K562 (cell line): ENCODE results near the gene NOTO. TPM values are rescaled to one million over a fixed set of nuclear protein-coding genes. Genes with fewer than 3 reads are reported as not detected.
A peak's percentile ranks its signal among the peaks of the same experiment; 100 is the strongest.

Source experiments
- ATAC-seq: fragments of 200-7000 bp; cut with Tn5 transposase; 3 replicates; pipeline ENCODE4 v1.9.1; 2020; ENCODE audit warnings: moderate library complexity
- BruUV-seq: library from RNA; stranded (reverse); fragments of 400-500 nt; replicated peaks from 2 replicates; lab custom pipeline; 2021; lab: Mats Ljungman, UMichigan
- CTCF ChIA-PET: fragments of 300-600 bp; formaldehyde crosslinking; extraction: SDS; loops from one replicate; lab custom pipeline; 2021; ENCODE audit warnings: low intra/inter-chr PET ratio; lab: Yijun Ruan, JAX
- POLR2A ChIA-PET: fragments of 300-600, 350-650 bp; sonication (Branson Sonifier 250); formaldehyde crosslinking; extraction: SDS; loops from one replicate; lab custom pipeline; 2021; ENCODE audit warnings: antibody characterized with exemption, inconsistent platforms; lab: Yijun Ruan, JAX
- DNase-seq, 4 experiments: peaks; one replicate each; pipeline versions ENCODE4 v3.0.0 to v3.0.0-alpha.2; 2011 to 2018; ENCODE audit warnings: low spot score in 3 of 4, mixed read lengths in 3 of 4; ENCODE audit errors: extremely low read depth in 1 of 4
- FAIRE-seq: peaks from 2 replicates; lab custom pipeline; 2011; peaks lifted over from hg19 to GRCh38; lab: Jason Lieb, UNC
- H2AFZ ChIP-seq: 2 replicates; pipeline ENCODE4 v1.6.0; 2011; ENCODE audit warnings: low read depth, low read length, control low read depth, inconsistent platforms
- H3K27ac ChIP-seq: fragments of 200-600 bp; 3 replicates; pipeline ENCODE4 v1.8.0; 2011; ENCODE audit warnings: low read depth, mild to moderate bottlenecking, control low read depth, inconsistent platforms, low read length, moderate library complexity, mixed read lengths; ENCODE audit errors: extremely low read depth
- H3K27me3 ChIP-seq, 2 experiments: fragments of 300-600 bp in 1 of 2; 2 replicates in 1 of 2; 3 replicates in 1 of 2; pipeline versions ENCODE4 v1.6.0 to v1.8.0; 2011; ENCODE audit warnings: inconsistent platforms in 2 of 2, low read length in 2 of 2, mild to moderate bottlenecking in 1 of 2, mixed read lengths in 1 of 2, moderate library complexity in 1 of 2; ENCODE audit not compliant: control insufficient read depth in 2 of 2, insufficient read depth in 2 of 2
- H3K36me3 ChIP-seq: fragments of 300-600 bp; 3 replicates; pipeline ENCODE4 v1.8.0; 2011; ENCODE audit warnings: mild to moderate bottlenecking, low read length, inconsistent platforms; ENCODE audit not compliant: control insufficient read depth, insufficient read depth
- H3K4me1 ChIP-seq, 2 experiments: fragments of 200-600 bp in 1 of 2; replicated peaks in 1 of 2; 2 replicates in 1 of 2; 3 replicates in 1 of 2; pipeline versions ENCODE4 v1.5.1 to v1.8.0; 2011; ENCODE audit warnings: inconsistent platforms in 2 of 2, low read length in 2 of 2, mild to moderate bottlenecking in 1 of 2, mixed read lengths in 1 of 2, moderate library complexity in 1 of 2; ENCODE audit not compliant: control insufficient read depth in 2 of 2, insufficient read depth in 2 of 2
- H3K4me2 ChIP-seq: 2 replicates; pipeline ENCODE4 v1.6.1; 2011; ENCODE audit warnings: low read length, control low read depth, inconsistent platforms, mixed read lengths; ENCODE audit not compliant: insufficient read depth
- H3K4me3 ChIP-seq: fragments of 200-600 bp; sonication (generic), shearing (Covaris generic); 2 replicates; pipeline ENCODE4 v1.5.1; 2016; ENCODE audit warnings: control low read depth, inconsistent platforms
- H3K79me2 ChIP-seq: fragments of 200-600 bp; 3 replicates; pipeline ENCODE4 v1.8.0; 2011; ENCODE audit warnings: low read length, inconsistent platforms; ENCODE audit not compliant: control insufficient read depth, insufficient read depth
- H3K9ac ChIP-seq, 2 experiments: 2 replicates each; pipeline versions ENCODE4 v1.6.0 to v1.6.1; 2011; ENCODE audit warnings: low read depth in 2 of 2, low read length in 2 of 2, control low read depth in 1 of 2, inconsistent platforms in 1 of 2, mild to moderate bottlenecking in 1 of 2, mixed read lengths in 1 of 2; ENCODE audit not compliant: insufficient read depth in 1 of 2
- H3K9me1 ChIP-seq: one replicate; pipeline ENCODE4 v1.6.0; 2011; ENCODE audit warnings: inconsistent platforms, mild to moderate bottlenecking, low read length, moderate library complexity; ENCODE audit not compliant: control insufficient read depth, insufficient read depth
- H3K9me3 ChIP-seq: replicated peaks from 2 replicates; pipeline ENCODE4 v1.5.1; 2011; ENCODE audit warnings: low read depth, low read length, inconsistent platforms; ENCODE audit not compliant: control insufficient read depth, insufficient read depth
- H4K20me1 ChIP-seq: replicated peaks from 2 replicates; pipeline ENCODE4 v1.6.1; 2011; ENCODE audit warnings: low read length, inconsistent platforms, mixed read lengths; ENCODE audit not compliant: control insufficient read depth, insufficient read depth
- E2F3 ChIP-seq: fragments of 250-450 bp; sonication (Bioruptor Pico); IDR thresholded peaks from 2 replicates; pipeline ENCODE4 v1.4.0; 2020; ENCODE audit warnings: mild to moderate bottlenecking
- HDAC2 ChIP-seq: fragments of 450-650 bp; IDR thresholded peaks from 2 replicates; pipeline ENCODE4 v1.6.1; 2016; ENCODE audit warnings: mild to moderate bottlenecking
- HNRNPK ChIP-seq: fragments of 200-400 bp; formaldehyde crosslinking; IDR thresholded peaks from one replicate; pipeline ENCODE4 v1.6.1; 2018; ENCODE audit warnings: mild to moderate bottlenecking, low read depth, low read length; ENCODE audit not compliant: poor library complexity, severe bottlenecking
- MAZ ChIP-seq, 2 experiments: fragments of 450-650 bp in 1 of 2; sonication (generic) in 1 of 2; formaldehyde crosslinking; IDR thresholded peaks in 1 of 2; conservative IDR thresholded peaks in 1 of 2; 2 replicates each; pipeline versions ENCODE4 v1.4.0 to v1.5.0; 2020; ENCODE audit warnings: mild to moderate bottlenecking in 1 of 2, missing genetic modification reagents in 1 of 2
- NFATC3 ChIP-seq: fragments of 450-650 bp; IDR thresholded peaks from 2 replicates; pipeline ENCODE4 v1.6.1; 2017; ENCODE audit warnings: mild to moderate bottlenecking
- PKNOX1 ChIP-seq: fragments of 450-650 bp; IDR thresholded peaks from 2 replicates; pipeline ENCODE4 v1.6.1; 2016
- SUPT5H ChIP-seq: fragments of 450-650 bp; IDR thresholded peaks from 2 replicates; pipeline ENCODE4 v1.6.1; 2016
- ZNF507 ChIP-seq: conservative IDR thresholded peaks from 2 replicates; pipeline ENCODE4 v1.6.1; 2017; ENCODE audit warnings: missing genetic modification characterization, missing compliant biosample characterization
- WGBS: fragments of 100-300 bp; shearing (Covaris generic); methylation state at CpG from one replicate; pipeline ENCODE4 v1.1.6; 2016; ENCODE audit warnings: low coverage, mixed read lengths; ENCODE audit not compliant: insufficient coverage; ENCODE audit errors: missing lambda C conversion rate; 5-methylcytosine and 5-hydroxymethylcytosine counted together
- in situ Hi-C: fragments of 300-500 bp; cut with MboI; formaldehyde crosslinking; loops from 4 replicates; pipeline ENCODE4 v1.15.0; 2018; ENCODE audit warnings: inconsistent platforms, mixed read lengths
- intact Hi-C: fragments of 100-400 bp; cut with micrococcal nuclease; formaldehyde crosslinking; loops from 2 replicates; pipeline ENCODE4 v1.14.2; 2022
- polyA plus RNA-seq, 8 experiments: library from polyadenylated mRNA; depleted of rRNA in 4 of 8; stranded (reverse) in 5 of 8; unstranded in 3 of 8; fragments of >200 nt; fragmentation: Nextera tagmentation in 2 of 8; fragmentation: Illumina TruSeq in 1 of 8; extraction: Ambion mirVana in 2 of 8; extraction: Trizol in 1 of 8; gene quantifications; 2 replicates each; pipeline versions ENCODE4 v1.2.1 to v1.2.3, GENCODE V29; 2011 to 2014; ENCODE audit warnings: inconsistent platforms in 1 of 8, missing spikeins in 1 of 8
- total RNA-seq, 7 experiments: library from RNA; depleted of rRNA in 6 of 7; stranded (reverse); fragments of >200 nt in 6 of 7; fragmentation: Illumina TruSeq in 2 of 7; extraction: Trizol in 2 of 7; gene quantifications; 2 replicates each; pipeline versions ENCODE4 v1.2.1 to v1.2.3, GENCODE V29; 2011 to 2021; ENCODE audit warnings: low replicate concordance in 1 of 7

The NOTO gene
- total and polyA plus RNA-seq, 9 of the 15 experiments (the other 6 are each of a cell fraction or from before 2014, with no cell fraction given): not detected

GRCh38 chr2:73235315-73236028 lies 33.1 kb downstream of the NOTO start:
- no peak for FAIRE-seq
- Histone ChIP-seq H3K27ac (peak overlapping the region; percentile 87; the same call in 2 of the 3 replicates), H2AFZ (no peak overlapping the region), H3K9me3 (no peaks in the 10 kb centered on the region), H3K9me1 (peaks cover 11% of the 10 kb centered on the region), H3K4me3 (peak overlapping the region; percentile 95), H3K36me3 (peaks cover 53% of the 10 kb centered on the region), H3K9ac (peak overlapping the region; percentile 94 to 95), H3K4me2 (peak overlapping the region; percentile 98), H3K79me2 (peaks cover 79% of the 10 kb centered on the region), H4K20me1 (peaks cover 45% of the 10 kb centered on the region), H3K27me3 (no peaks in the 10 kb centered on the region), H3K4me1 (peaks cover 16 to 19% of the 10 kb centered on the region in 2 experiments; a peak in 3 of 5 replicates)
- intact Hi-C loops: no loop called here
- BruUV-seq: no TSS peak
- TF ChIP-seq PKNOX1 (0 out of 2 replicates have a peak, but pooled peaks have one; percentile 7), E2F3 (CRISPR knock-in tag) (no peak)
- ATAC-seq: no peak
- 6% methylated on average over 11 of the region's 11 CpGs for WGBS
- DNase-seq: no peak
- in situ Hi-C loops: no loop called here
- ChIA-PET CTCF (no interaction called here), POLR2A (interaction anchor here (0.6 to 6.3 kb wide), 11 partner anchors 9 to 606 kb away, joined by 3 to 43 read pairs (median 6); no protein-coding TSS in a partner anchor)

- intact Hi-C loops (no loop called here), in situ Hi-C loops (no loop called here)
- H2AFZ ChIP-seq: no peak overlapping the region
- peaks cover 15 to 16% of the 10 kb centered on the region in 2 experiments; a peak in 3 of 5 replicates for H3K4me1 ChIP-seq
- no peak for ATAC-seq
- no peak overlapping the region for H3K9ac ChIP-seq
- TF ChIP-seq SUPT5H: no peak
- TF ChIP-seq NFATC3: no peak
- TF ChIP-seq ZNF507 (tag): no peak
- TF ChIP-seq HNRNPK: no peak
- TF ChIP-seq MAZ (CRISPR knock-in tag; conservative IDR thresholded peaks at IDR 0.05 in 1 of 2, IDR thresholded peaks at IDR 0.05 in 1 of 2): no peak
- TF ChIP-seq HDAC2: no peak
- no TSS peak for BruUV-seq
- peaks cover 11% of the 10 kb centered on the region for H3K9me1 ChIP-seq
- 53% methylated on average over 1 of the region's 1 CpG for WGBS
- DNase-seq: no peak
- CTCF ChIA-PET: no interaction called here
- peaks cover 45% of the 10 kb centered on the region for H4K20me1 ChIP-seq
- POLR2A ChIA-PET: interaction anchor here (0.6 to 6.3 kb wide), 7 partner anchors 8 to 580 kb away, joined by 3 to 43 read pairs (median 5); no protein-coding TSS in a partner anchor
- no peak overlapping the region for H3K27ac ChIP-seq
- H3K4me2 ChIP-seq: no peak overlapping the region
- peaks cover 86% of the 10 kb centered on the region for H3K79me2 ChIP-seq
- H3K36me3 ChIP-seq: peaks cover 68% of the 10 kb centered on the region
- H3K27me3 ChIP-seq: no peaks in the 10 kb centered on the region
- H3K9me3 ChIP-seq: no peaks in the 10 kb centered on the region
- no peak for FAIRE-seq
- H3K4me3 ChIP-seq: no peak overlapping the region
Observed at GRCh38 chr2:73237168-73237567, 34.8 kb downstream of the NOTO start.
